Measurements from ENCODE around the gene POP4.

Gene POP4

DNA sequence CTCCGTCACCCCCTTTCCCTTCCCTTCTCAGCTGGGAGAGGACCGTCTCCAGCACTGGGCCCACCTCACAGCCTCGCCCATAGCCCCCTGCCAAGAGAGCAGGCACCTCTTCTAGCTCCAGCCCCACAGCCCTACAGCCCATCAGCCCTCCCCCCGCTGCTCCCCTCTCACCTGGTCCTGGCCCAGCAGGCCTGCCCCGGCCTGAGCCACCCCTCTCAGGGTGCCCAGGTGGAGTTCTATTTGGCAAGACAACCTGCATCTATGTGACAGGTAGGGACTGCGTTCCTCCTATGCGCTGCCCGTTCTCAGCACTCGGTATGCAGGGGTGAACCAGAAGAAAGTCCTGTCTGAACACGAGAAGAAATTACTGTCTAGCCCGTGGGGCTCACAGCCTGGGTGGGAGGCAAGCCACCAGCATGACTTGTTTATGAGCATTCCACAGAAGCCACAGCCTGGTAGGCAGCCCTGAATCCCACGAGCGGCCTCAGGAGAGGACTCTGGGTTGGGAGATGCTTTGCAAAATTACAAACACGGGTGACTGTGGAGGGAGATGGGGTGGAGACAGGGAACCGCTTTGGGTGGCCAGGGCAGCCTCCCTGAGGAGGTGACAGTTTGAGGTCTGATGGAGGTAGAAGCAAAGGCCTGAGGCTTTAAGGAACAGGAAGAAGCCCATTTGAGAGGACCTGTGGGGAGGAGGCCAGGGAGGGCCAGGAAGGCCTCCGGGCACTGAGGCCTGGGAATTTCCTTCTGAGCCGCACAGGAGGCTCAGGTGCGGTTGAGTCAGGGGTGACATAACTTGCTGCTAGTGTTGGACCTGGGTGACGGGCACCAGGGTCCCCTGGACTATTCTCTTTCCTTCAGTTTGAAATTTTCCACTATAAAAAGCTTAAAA is 58.0 kb downstream of the POP4 start:
- TF ChIP-seq, protein P1, sequence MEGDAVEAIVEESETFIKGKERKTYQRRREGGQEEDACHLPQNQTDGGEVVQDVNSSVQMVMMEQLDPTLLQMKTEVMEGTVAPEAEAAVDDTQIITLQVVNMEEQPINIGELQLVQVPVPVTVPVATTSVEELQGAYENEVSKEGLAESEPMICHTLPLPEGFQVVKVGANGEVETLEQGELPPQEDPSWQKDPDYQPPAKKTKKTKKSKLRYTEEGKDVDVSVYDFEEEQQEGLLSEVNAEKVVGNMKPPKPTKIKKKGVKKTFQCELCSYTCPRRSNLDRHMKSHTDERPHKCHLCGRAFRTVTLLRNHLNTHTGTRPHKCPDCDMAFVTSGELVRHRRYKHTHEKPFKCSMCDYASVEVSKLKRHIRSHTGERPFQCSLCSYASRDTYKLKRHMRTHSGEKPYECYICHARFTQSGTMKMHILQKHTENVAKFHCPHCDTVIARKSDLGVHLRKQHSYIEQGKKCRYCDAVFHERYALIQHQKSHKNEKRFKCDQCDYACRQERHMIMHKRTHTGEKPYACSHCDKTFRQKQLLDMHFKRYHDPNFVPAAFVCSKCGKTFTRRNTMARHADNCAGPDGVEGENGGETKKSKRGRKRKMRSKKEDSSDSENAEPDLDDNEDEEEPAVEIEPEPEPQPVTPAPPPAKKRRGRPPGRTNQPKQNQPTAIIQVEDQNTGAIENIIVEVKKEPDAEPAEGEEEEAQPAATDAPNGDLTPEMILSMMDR (conservative IDR thresholded peaks at IDR 0.05; ENCODE audit: low read depth, low read length) = no peak
- H3K4me3 ChIP-seq (ENCODE audit: low read length) = no peak overlapping the region
- no peak for DNase-seq (ENCODE audit: low read depth)

DNA sequence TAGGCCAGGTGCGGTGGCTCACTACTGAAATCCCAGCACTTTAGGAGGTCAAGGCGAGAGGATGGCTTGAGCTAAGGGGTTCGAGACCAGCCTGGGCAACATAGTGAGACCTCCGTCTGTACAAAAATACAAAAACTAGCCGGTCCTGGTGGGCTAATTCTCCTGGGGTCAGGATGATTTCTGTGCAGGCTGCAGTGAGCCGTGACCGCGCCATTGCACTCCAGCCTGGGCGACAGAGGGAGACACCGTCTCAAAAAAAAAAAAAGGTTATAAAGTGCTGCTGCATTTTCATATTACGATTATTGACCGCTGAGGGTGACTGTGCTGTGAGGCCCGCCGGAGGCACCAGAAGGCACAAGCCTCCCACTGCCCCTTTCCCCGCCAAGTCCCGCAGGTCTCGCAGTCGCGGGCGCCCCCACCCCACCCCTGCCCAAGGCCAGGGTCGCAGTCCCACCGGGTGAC is 58.7 kb downstream of the POP4 start:
- TF ChIP-seq, protein P1 (conservative IDR thresholded peaks at IDR 0.05; ENCODE audit: low read depth, low read length) = no peak
- no peak for DNase-seq (ENCODE audit: low read depth)
- peak overlapping the region; percentile 45 for H3K4me3 ChIP-seq (ENCODE audit: low read length)

DNA sequence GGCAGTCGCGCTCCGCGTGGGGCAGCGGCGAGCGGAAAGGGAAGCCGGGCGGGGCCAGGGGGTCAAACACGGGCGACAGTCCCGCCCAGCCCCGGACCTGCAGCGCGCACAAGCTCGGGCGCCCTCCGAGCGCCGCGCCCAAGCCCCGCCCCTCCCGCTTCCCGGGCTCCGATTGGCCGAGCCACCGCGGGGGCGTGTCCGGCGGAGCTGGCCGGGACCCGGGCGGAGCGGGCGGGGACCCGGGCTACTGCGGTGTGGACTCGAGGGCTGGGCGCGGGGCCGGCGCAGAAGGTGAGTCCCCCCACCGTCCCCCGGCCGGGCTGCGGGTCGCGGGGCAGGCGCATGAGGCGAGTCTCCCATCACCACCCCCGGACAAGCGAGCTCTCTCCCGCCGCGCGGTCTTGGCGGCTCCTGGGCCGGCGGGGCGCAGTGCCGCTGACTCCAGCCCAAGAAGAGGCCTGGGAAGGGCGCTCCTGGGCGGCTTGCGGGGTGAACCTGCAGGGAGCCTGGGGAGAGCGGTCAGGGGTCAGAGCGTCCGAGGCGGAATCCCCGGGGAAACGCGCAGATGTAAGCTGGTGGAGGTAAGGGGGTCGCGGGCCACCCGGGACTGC is 59.2 kb downstream of the POP4 start, which contains the start of gene PLEKHF1:
PLEKHF1 (plus strand) TSS at position 247 of the 611 bp plus-strand sequence. CDS start 8,379 bp downstream, outside the sequence.
- peak within 1 kb of the TSS; percentile 60 for H3K4me3 ChIP-seq (ENCODE audit: low read length)
- DNase-seq (ENCODE audit: low read depth) = no peak
- TF ChIP-seq, protein P1 (conservative IDR thresholded peaks at IDR 0.05; ENCODE audit: low read depth, low read length) = no peak

DNA sequence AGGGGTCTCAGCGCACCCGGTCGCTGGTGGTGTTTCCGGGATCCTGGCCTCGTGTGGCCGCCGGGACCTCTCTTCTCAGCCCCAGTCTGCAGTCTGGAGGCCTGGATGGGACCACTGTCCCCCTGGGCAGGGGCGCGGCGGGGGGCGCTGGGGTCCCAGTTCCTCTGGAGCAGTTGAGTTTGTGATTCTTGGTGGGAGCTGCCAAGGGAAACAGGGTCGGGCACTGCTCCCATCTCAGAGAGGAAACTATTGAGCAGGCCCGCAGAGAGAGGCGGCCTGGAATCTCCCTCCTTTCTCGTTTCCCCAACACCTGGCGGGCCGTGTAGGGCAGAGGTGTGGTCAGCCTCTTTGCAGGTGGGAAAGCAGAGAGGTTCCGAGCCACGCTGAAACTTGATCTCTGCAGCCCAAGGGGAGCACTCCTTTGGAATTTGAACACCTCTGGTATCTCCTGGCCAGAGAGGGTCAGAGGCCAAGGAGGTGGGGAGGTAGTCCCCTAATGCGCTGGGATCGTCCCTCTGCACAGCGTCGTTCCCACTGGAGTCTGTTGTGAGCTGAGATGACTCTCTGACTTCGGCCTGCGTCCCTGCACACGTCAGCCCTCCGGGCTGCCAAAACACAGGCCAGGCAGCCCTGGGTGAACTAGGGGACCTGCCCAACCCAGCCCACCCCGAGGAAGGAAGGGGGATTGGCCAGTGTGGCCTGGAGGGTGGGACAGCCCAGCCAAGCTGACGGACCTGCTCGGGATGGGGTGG is 59.9 kb downstream of the POP4 start:
- TF ChIP-seq, protein P1 (conservative IDR thresholded peaks at IDR 0.05; ENCODE audit: low read depth, low read length) = no peak

More for the DNA sequence above, 59.9 kb downstream of the POP4 start:
- H3K4me3 ChIP-seq (ENCODE audit: low read length) = peak overlapping the region; percentile 60
- no peak for DNase-seq (ENCODE audit: low read depth)
